Activated gamma-delta T cell (primary cell): ENCODE measurements around the gene LBX2.
A peak's percentile ranks its signal among the peaks of the same experiment; 100 is the strongest.

ENCODE experiments used
- DNase-seq: peaks from one replicate; lab custom pipeline; 2025; lab: John Stamatoyannopoulos, UW
- total RNA-seq, 2 donors: gene quantifications; one replicate each; lab custom pipeline; 2026; lab: John Stamatoyannopoulos, UW

Gene LBX2
- 0.57 to 1.3 reads per million in 2 donors for total RNA-seq

GRCh38 chr2:74499267-74499939, at the start of gene LBX2:
TSS of gene LBX2 (minus strand) at chr2:74499603. CDS start at chr2:74499537, 66 bp downstream.
- no peak for DNase-seq

DNA sequence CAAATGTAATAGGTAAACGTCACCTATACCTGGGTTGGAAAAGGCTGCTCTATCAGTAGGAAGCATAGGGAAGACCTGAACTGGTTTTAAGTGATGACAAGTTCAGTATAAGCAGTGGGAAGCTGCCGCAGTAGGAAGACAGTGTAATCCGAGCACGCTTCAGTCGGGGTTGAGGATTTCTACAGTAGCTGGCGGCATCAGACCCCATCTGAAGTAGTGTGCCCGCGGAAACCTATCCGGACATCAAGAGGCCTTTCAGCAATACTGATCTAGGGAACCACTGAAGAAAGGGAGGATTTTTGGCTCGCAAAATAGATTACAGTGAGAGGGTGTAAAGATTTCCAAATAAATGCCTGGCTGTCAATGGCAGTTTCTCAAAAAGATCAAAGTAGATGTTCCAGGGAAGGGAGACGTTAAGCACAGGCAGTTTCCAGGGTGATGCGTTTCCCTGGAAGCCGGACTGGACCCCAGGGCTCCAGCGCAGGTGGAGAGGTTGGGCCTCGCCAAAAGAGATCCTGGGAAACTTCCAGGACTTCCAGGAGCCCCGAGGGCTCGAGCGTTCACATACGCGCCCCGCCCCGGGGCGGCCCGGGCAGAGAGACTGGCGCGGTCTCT, 49.0 kb upstream of the LBX2 start:
- DNase-seq: no peak

DNA sequence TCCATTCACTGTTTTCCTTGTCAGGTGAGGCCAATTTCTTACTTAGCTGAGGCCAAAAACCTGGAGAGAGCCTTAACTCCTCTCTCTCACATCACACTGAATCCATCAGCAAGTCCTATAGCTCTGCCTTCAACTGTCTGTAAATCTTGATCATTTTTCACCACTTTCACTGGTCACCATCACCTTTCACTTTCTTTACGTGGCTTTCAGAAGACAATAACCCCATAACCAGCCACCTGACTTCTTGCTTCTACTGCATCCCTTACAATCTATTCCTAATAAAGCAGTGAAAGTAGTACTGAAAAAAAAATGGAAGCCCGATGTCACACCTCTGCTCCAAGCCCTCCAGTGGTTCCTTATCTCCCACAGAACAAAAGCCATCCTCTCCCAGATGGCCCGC, 46.6 kb upstream of the LBX2 start:
- no peak for DNase-seq

- no peak for DNase-seq
Measured at GRCh38 chr2:74544634-74545033, 45.2 kb upstream of the LBX2 start.

DNA sequence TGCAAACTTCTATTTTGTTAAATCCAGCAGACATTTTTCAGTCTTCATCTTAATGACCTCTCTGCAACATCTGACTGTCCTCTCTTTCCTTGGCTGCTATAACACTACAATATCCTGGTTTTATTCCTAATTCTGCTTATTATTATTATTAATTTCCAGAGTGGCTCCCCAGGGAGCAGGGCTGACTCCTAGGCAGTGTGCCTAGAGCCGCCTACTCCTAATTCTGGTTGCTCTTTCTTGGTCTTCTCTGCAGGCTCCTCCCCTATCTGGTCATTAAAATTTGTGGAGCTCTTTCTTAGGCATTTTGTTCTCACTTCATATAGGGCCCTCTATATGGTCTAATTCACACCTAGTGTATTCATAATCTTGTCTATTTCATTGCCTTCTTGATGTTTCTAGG, 43.6 kb upstream of the LBX2 start:
- DNase-seq: no peak

DNA sequence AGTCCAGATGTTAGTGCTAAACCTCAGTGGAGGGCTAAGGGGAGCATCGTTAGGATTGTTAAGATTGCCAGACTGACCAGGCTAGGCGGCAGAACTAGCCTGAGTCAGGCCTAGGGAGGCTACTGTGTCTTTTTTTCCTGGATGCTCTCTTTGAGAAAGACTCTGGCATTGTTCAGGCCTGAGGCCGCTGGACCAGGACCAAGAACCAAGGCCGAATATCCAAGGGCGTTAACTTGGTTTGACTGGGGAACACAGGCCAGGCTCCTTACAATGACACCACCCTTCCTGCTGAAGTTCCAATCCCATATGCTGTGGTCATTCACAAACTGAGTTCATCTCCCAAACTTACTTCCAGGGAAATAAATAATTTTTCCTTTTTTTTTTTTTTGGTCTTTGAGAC, 40.9 kb upstream of the LBX2 start:
- no peak for DNase-seq

DNA sequence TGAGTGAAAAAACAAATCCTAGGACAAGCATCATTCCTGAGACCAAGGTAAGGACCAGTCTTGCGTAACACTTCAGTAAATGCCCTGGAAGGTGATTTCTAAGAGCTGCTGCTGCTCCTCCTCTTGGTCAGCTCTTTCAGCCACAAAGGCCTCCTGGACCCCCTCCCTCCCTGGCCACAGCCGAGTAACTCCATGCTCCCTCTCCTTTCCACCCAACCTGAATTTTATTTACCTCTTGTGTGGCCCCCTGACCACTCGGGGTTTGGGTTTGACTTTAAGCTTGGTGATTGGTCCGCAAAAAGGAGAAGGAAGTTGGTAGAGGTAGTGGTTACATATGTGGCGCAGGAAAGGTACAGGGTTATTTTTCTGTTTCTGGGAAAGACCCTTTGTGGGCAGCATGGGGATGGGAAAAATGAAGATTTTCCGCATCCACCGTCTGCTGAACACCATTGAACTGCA, 39.5 kb upstream of the LBX2 start:
- no peak for DNase-seq

DNA sequence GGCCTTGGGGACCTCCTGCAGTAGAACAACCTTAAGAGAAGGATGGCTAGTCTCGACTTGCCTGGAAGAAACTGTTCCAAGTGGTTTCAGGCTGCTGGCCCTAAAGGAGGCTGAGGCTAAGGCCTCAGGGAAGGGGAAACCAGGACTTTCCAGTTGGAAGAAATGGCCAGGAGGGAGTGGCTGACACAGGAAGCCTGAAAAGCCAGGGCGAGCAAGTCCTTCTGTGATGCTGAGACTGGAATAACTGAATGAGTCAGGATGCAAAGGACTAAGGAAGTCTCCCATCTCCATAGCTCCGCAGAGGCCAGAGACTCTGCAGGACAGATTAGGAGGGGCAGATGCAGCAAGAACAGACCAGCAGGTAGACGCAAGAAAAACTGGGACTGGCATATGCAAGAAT, 37.7 kb upstream of the LBX2 start:
- no peak for DNase-seq

DNA sequence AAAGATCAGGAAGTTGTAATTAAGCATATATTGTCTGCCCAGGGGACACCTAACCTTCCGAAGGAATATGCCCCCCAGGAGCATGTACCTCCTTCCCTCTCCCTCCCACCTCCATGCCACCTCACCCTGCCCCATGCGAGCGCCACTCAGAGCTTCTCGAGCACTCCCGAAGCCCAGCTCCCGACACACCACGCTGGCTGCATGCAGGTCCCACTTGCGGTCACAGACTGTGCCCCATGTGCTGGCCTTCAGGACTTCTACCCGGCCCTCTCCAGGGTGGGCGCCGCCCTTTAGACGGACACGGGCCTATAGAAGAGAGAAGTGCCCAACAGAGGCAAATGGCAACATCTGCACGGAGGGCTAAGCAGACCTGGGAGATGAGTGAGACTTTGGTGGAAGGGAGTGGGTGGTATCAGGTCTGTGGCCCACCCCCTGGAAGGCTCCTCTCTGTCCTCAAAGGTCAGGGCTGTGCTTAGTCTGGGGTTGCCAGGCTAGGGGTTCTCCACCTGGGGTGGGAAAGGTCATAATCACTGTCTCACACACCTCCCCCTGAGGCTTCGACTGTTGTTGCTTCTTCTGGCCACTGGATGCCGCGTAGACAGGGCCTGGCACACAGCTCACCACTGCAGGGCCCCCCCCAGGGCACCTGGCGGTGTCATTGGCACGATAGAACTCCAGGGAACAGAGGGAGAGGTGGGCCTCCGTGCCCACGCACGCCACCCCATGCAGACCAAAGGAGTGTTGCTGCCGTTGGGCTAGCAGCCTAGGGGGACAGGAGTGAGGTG, 37.0 kb upstream of the LBX2 start:
- no peak for DNase-seq

DNA sequence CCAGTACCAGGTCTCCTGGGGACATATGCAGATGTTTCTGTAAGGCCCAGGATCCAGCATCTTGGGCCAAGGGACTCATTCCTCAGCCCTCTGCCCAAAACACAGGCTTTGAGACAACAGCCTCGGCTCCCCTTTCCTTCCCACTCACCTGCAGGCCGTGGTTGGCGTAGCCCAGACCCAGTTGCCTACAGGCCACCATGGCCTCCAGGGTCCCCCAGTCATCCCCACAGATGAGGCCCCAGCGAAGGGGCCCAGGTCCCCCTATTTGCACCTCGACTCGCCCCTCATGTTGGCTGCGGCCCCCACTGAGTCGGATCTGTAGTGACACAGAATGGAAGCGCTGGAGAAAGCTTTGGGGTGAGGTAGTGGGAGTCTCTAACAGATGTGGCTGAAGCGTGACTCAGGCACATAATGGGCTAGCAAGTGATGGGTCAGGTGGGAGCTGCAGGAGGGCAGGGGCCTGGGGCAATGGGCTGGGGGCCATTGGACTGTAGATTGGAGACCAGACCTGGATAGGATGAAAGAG, 36.1 kb upstream of the LBX2 start:
- no peak for DNase-seq

GRCh38 chr2:74534411-74534810, 35.0 kb upstream of the LBX2 start:
- DNase-seq: no peak

DNA sequence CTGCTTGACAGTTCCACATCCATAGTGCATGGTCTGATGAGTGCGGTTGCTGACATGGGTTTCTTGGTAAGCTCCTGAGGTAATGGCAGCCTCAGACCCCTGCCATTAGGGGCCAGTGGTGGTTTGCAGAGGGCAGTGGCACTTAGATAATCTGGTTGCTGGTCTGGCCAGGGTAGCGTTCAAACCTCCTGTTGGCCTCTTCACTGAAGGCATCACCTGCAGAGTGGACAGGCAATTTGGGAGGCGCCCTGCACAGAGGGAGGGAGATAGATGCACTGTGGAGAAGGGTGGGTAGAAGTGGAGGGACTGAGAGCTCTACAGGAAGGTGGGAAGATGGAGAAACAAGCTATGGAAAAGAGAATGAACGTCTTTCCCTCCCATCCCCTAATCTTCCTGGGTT, 34.1 kb upstream of the LBX2 start:
- DNase-seq: no peak

DNA sequence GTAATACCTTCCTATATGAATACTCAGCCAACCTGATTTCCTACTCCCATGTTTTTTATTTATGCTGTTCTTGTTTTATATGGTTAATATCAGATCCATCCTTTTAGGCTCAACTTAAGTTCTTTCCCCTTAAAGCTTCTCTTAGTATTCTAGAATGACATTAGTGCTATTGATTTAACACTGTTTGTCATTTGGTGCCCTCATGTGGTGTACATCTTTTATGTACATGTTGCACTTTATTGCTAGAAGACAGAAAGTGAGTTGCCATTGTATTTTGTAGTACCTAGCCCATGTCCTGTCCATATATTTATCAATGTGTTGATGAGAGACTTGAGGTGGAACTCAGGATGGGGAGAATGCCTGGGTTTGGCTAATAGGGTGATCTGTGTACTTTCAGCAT, 32.8 kb upstream of the LBX2 start:
- no peak for DNase-seq

- no peak for DNase-seq
Measured at GRCh38 chr2:74531666-74532065, 32.3 kb upstream of the LBX2 start.

DNA sequence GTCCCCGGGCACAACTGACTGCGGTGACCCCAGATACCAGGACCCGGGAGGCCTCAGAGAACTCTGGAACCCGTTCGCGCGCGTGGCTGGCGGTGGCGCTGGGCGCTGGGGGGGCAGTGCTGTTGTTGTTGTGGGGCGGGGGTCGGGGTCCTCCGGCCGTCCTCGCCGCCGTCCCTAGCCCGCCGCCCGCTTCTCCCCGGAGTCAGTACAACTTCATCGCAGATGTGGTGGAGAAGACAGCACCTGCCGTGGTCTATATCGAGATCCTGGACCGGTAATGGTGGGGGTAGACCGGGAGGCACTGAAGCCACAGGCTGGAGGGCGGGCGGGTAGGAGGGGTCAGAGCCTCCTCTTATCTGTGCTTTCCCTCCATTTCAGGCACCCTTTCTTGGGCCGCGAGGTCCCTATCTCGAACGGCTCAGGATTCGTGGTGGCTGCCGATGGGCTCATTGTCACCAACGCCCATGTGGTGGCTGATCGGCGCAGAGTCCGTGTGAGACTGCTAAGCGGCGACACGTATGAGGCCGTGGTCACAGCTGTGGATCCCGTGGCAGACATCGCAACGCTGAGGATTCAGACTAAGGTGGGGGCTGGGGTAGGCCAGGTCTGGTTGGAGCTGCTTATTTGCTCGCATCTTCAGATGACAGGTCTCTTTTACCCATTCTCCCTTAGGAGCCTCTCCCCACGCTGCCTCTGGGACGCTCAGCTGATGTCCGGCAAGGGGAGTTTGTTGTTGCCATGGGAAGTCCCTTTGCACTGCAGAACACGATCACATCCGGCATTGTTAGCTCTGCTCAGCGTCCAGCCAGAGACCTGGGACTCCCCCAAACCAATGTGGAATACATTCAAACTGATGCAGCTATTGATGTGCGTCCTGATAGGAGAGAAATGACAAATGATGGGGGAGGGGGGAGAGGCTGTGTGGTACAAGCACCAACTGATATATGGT, 31.1 kb upstream of the LBX2 start:
- peak; percentile 53 for DNase-seq

DNA sequence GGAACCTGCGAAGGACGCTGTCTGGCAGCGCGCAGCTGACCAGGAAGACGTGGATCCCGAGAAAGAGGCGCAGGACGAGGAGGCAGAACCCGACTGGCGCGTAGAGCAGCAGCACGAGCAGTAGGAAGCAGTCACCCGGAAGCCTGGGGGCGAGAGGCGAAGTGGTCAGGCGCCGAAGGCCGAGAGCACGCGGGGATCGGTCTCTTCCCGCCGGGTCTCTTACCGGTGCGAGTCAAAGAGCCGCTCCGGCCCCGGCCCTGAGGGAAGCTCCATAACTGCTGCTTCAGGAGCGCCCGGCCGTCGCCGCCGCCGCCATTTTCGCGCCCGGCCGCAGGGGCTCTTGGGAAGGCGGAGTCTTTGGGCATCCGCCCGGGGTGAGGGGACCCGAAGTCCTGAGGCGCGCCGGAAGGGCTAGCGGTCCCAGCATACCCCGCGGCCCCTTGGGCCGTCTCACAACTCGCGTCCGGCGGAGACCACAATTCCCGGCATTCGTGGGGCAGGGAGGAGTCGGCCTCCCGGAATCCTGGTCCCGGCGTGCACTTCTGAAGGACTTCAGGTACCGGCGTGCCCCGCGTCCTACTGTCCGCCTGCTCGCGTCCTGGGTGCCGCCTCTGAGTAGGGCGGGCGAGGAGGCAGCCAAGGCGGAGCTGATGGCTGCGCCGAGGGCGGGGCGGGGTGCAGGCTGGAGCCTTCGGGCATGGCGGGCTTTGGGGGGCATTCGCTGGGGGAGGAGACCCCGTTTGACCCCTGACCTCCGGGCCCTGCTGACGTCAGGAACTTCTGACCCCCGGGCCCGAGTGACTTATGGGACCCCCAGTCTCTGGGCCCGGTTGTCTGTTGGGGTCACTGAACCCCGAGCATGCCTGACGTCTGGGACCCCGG, 30.2 kb upstream of the LBX2 start, which contains the start of the genes AUP1 and HTRA2:
TSS of gene AUP1 (minus strand) at position 350 of the 882 bp plus-strand sequence. CDS start at position 273, 77 bp downstream.
TSS of gene HTRA2 (plus strand) at position 577 of the 882 bp plus-strand sequence. CDS start at position 651, 74 bp downstream.
- peak; percentile 86 for DNase-seq

- DNase-seq: no peak
Measured at GRCh38 chr2:74528600-74529356, 29.4 kb upstream of the LBX2 start.

DNA sequence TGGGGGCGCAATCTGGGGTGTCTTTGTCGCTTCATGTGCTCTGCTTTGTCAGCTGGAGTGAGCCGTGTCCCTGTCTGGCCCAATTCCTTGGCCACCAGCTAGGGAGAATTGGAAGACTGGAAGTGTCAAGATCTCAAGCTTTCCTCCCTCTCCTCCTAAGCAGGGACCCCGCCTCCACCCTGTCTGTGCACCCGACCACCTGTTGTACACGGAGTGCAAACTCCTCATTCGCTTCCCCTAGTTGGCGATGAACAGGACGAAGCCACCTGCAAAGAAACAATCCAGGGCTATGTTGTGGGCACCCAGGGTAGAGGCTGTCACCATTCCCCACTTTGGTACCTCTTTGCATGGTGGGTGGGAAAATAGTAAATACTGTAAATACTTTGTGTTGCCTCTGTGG, 28.3 kb upstream of the LBX2 start:
- no peak for DNase-seq

- DNase-seq: no peak
Measured at GRCh38 chr2:74526649-74527230, 27.3 kb upstream of the LBX2 start.
